ENCODE results near the gene KCNIP3. TPM values are rescaled to one million over a fixed set of nuclear protein-coding genes. Genes with fewer than 3 reads are reported as not detected.

KCNIP3 gene
- total and polyA plus RNA-seq, 12 donors: 2.1 to 8.0 (median 3.9) TPM

- Histone ChIP-seq H3K9me3 (no peaks in the 10 kb centered on the region), H3K4me1 (peaks cover 0 to 28% (median 4%) of the 10 kb centered on the region in 9 donors), H3K27ac (no peak overlapping the region), H3K36me3 (no peaks in the 10 kb centered on the region), H3K27me3 (peaks cover 0 to 17% (median 0%) of the 10 kb centered on the region in 7 donors), H3K4me3 (no peak overlapping the region)
- ATAC-seq (no peak), DNase-seq (no peak)
- 79 to 82% methylated on average over 6 of the region's 6 CpGs for WGBS, 2 donors
- TF ChIP-seq CTCF (IDR thresholded peaks at IDR 0.05): no peak
- intact Hi-C loops (cut with DNase I): no loop called here
Measured at GRCh38 chr2:95386031-95386430, 88.9 kb downstream of the KCNIP3 start.

GRCh38 chr2:95387358-95387757, 90.2 kb downstream of the KCNIP3 start:
- Histone ChIP-seq H3K27ac (no peak overlapping the region), H3K4me1 (peaks cover 0 to 33% (median 6%) of the 10 kb centered on the region in 9 donors), H3K9me3 (no peaks in the 10 kb centered on the region), H3K27me3 (peaks cover 0 to 17% (median 0%) of the 10 kb centered on the region in 7 donors), H3K36me3 (no peaks in the 10 kb centered on the region), H3K4me3 (no peak overlapping the region)
- intact Hi-C loops (cut with DNase I): no loop called here
- WGBS, 2 donors: 91% methylated on average over 7 of the region's 7 CpGs
- ATAC-seq: no peak
- TF ChIP-seq CTCF (IDR thresholded peaks at IDR 0.05): no peak
- no peak for DNase-seq

GRCh38 chr2:95388091-95388692, 91.0 kb downstream of the KCNIP3 start:
- no peak for ATAC-seq
- no peaks in the 10 kb centered on the region for H3K9me3 ChIP-seq
- intact Hi-C loops (cut with DNase I): no loop called here
- no peak for DNase-seq
- no peak overlapping the region for H3K4me3 ChIP-seq
- WGBS, 2 donors: 87 to 89% methylated on average over 14 of the region's 14 CpGs
- H3K4me1 ChIP-seq: peaks cover 0 to 33% (median 6%) of the 10 kb centered on the region in 9 donors
- no peak for TF ChIP-seq CTCF (IDR thresholded peaks at IDR 0.05)
- H3K27ac ChIP-seq: no peak overlapping the region
- no peaks in the 10 kb centered on the region for H3K36me3 ChIP-seq
- peaks cover 0 to 17% (median 0%) of the 10 kb centered on the region in 7 donors for H3K27me3 ChIP-seq

- TF ChIP-seq CTCF (IDR thresholded peaks at IDR 0.05): no peak
- WGBS, 2 donors: 36 to 37% methylated on average over 15 of the region's 15 CpGs
- H3K9me3 ChIP-seq: no peaks in the 10 kb centered on the region
- H3K4me1 ChIP-seq: peaks cover 0 to 33% (median 6%) of the 10 kb centered on the region in 9 donors
- intact Hi-C loops (cut with DNase I): no loop called here
- H3K4me3 ChIP-seq: peak overlapping the region in 3 of 10 donors; percentile 15 to 25 (median 24)
- H3K36me3 ChIP-seq: no peaks in the 10 kb centered on the region
- ATAC-seq: peak in 2 of 8 donors; percentile 6 to 20
- H3K27ac ChIP-seq: no peak overlapping the region
- DNase-seq: no peak
- peaks cover 0 to 17% (median 0%) of the 10 kb centered on the region in 7 donors for H3K27me3 ChIP-seq
Measured at GRCh38 chr2:95388856-95389244, 91.7 kb downstream of the KCNIP3 start.
